Daoy (cell line): ENCODE results near the gene CREBZF. TPM values are rescaled to one million over a fixed set of nuclear protein-coding genes. Genes with fewer than 3 reads are reported as not detected.
"Not testable (repeated sequence)": the region's sequence is repeated elsewhere in the genome, so short reads cannot be mapped to it uniquely, and the experiment has no call there.

ENCODE experiments used
- DNase-seq: peaks from one replicate; pipeline ENCODE4 v3.0.0-alpha.2; 2015; ENCODE audit warnings: low read depth
- total RNA-seq: library from RNA; depleted of rRNA; stranded (reverse); fragments of >200 nt; shearing (Covaris generic); gene quantifications from 2 replicates; pipeline ENCODE4 v1.2.3, GENCODE V29; 2014

CREBZF gene
- total RNA-seq, 1 experiment from 2014 or later, result 34.3 TPM

- not testable (repeated sequence) for DNase-seq
Observed at GRCh38 chr11:85670949-85671663, 6.2 kb upstream of the CREBZF start.

- no peak for DNase-seq
Observed at GRCh38 chr11:85668157-85668556, 3.2 kb upstream of the CREBZF start.

GRCh38 chr11:85666687-85667086 lies 1.8 kb upstream of the CREBZF start:
- DNase-seq, result no peak

GRCh38 chr11:85665733-85666132 lies 804 bp upstream of the CREBZF start:
- DNase-seq, result no peak

GRCh38 chr11:85663753-85664614 lies 945 bp downstream of the CREBZF start:
- peak; percentile 63 for DNase-seq

- DNase-seq, result no peak
Observed at GRCh38 chr11:85663080-85663752, 1.7 kb downstream of the CREBZF start.

- no peak for DNase-seq
Observed at GRCh38 chr11:85661972-85662664, 2.8 kb downstream of the CREBZF start.

GRCh38 chr11:85658180-85658579 lies 6.7 kb downstream of the CREBZF start:
- DNase-seq, result no peak

- DNase-seq, result no peak
Observed at GRCh38 chr11:85656777-85657176, 8.2 kb downstream of the CREBZF start.

- not testable (repeated sequence) for DNase-seq
Observed at GRCh38 chr11:85654343-85654742, 10.6 kb downstream of the CREBZF start.

- DNase-seq, result no peak
Observed at GRCh38 chr11:85652786-85653447, 12.0 kb downstream of the CREBZF start.

GRCh38 chr11:85651118-85651517 lies 13.8 kb downstream of the CREBZF start:
- DNase-seq, result no peak

GRCh38 chr11:85647604-85648299 lies 17.2 kb downstream of the CREBZF start, which contains the start of gene TMEM126A:
TSS of gene TMEM126A (plus strand) at chr11:85647967. CDS start at chr11:85650256, 2,289 bp downstream.
- peak; percentile 93 for DNase-seq

GRCh38 chr11:85647078-85647477 lies 17.9 kb downstream of the CREBZF start:
- no peak for DNase-seq

- DNase-seq, result no peak
Observed at GRCh38 chr11:85643191-85643614, 21.7 kb downstream of the CREBZF start.

- no peak for DNase-seq
Observed at GRCh38 chr11:85634747-85635146, 30.2 kb downstream of the CREBZF start.

- no peak for DNase-seq
Observed at GRCh38 chr11:85628771-85629341, 36.1 kb downstream of the CREBZF start.

GRCh38 chr11:85627998-85628770 lies 36.7 kb downstream of the CREBZF start, which contains the start of gene TMEM126B:
TSS of gene TMEM126B (plus strand) at chr11:85628593. CDS start at chr11:85628608, 15 bp downstream.
- DNase-seq, result peak; percentile 97

- peak; percentile 34 for DNase-seq
Observed at GRCh38 chr11:85627332-85627997, 37.5 kb downstream of the CREBZF start, which contains the start of gene DLG2. TSS of gene DLG2 (minus strand) at chr11:85627344.
